Limb (tissue), 2 donors: ENCODE data around the gene TAS2R38.
A peak's percentile ranks its signal among the peaks of the same experiment; 100 is the strongest.

Source experiments
- DNase-seq, 2 donors: peaks; one replicate each; pipeline ENCODE4 v3.0.0-alpha.2; 2016; ENCODE audit errors: extremely low spot score in 2 of 2

TAS2R38 gene

GRCh38 chr7:141976524-141977245 is 3.1 kb upstream of the TAS2R38 start:
- no peak for DNase-seq

GRCh38 chr7:141975806-141976523 is 2.4 kb upstream of the TAS2R38 start:
- peak; percentile 47 to 85 for DNase-seq

- DNase-seq = no peak
These were observed 1.3 kb upstream of the TAS2R38 start for GRCh38 chr7:141974831-141975230.

- DNase-seq = no peak
These were observed 12.7 kb downstream of the TAS2R38 start for GRCh38 chr7:141960687-141961422.

- DNase-seq = no peak
These were observed 17.5 kb downstream of the TAS2R38 start for GRCh38 chr7:141956084-141956483.

GRCh38 chr7:141954334-141954733 is 19.2 kb downstream of the TAS2R38 start:
- DNase-seq = no peak

GRCh38 chr7:141952461-141952860 is 21.1 kb downstream of the TAS2R38 start:
- DNase-seq = no peak

- DNase-seq = no peak
These were observed 22.8 kb downstream of the TAS2R38 start for GRCh38 chr7:141950806-141951205.

- no peak for DNase-seq
These were observed 23.7 kb downstream of the TAS2R38 start for GRCh38 chr7:141949911-141950310.

- DNase-seq = no peak
These were observed 24.1 kb downstream of the TAS2R38 start for GRCh38 chr7:141949451-141949850.

GRCh38 chr7:141949021-141949420 is 24.6 kb downstream of the TAS2R38 start:
- DNase-seq = no peak

- no peak for DNase-seq
These were observed 26.8 kb downstream of the TAS2R38 start, which contains the start of gene CLEC5A for GRCh38 chr7:141946796-141947195. Gene CLEC5A (minus strand): TSS chr7:141946974. CDS start chr7:141946292, 682 bp downstream.

- DNase-seq = no peak
These were observed 28.2 kb downstream of the TAS2R38 start for GRCh38 chr7:141945356-141945755.

GRCh38 chr7:141944811-141945210 is 28.8 kb downstream of the TAS2R38 start:
- DNase-seq = no peak

GRCh38 chr7:141943846-141944245 is 29.7 kb downstream of the TAS2R38 start:
- no peak for DNase-seq

GRCh38 chr7:141941075-141941474 is 32.5 kb downstream of the TAS2R38 start:
- DNase-seq = no peak

- DNase-seq = no peak
These were observed 43.4 kb downstream of the TAS2R38 start for GRCh38 chr7:141930211-141930610.

GRCh38 chr7:141928845-141929195 is 44.8 kb downstream of the TAS2R38 start:
- DNase-seq = no peak

GRCh38 chr7:141928146-141928844 is 45.3 kb downstream of the TAS2R38 start:
- DNase-seq = no peak
